ENCODE measurements around the gene NASP. TPM values are rescaled to one million over a fixed set of nuclear protein-coding genes. Genes with fewer than 3 reads are reported as not detected.

The NASP gene
- total and polyA plus RNA-seq, 2 experiments from 2014 or later: 294 to 1,039 TPM

- no peak for TF ChIP-seq ZNF462 (CRISPR knock-in tag; IDR thresholded peaks at IDR 0.05)
- no peak for TF ChIP-seq NANOG (IDR thresholded peaks at IDR 0.05; ENCODE audit: borderline replicate concordance)
- no peak for TF ChIP-seq CTCF (conservative IDR thresholded peaks at IDR 0.05; ENCODE audit: low read depth in 2 of 2)
Measured at GRCh38 chr1:45643321-45643720, 59.5 kb downstream of the NASP start (continued).

- H3K4me1 Mint-ChIP-seq: no peaks in the 10 kb centered on the region
- H3F3A ChIP-seq (replicated peaks; ENCODE audit: low read depth): no peaks in the 10 kb centered on the region
- no peaks in the 10 kb centered on the region; the same call in 2 of the 3 replicates for H3K9me3 Mint-ChIP-seq
- no peak overlapping the region for H3K4me3 Mint-ChIP-seq
- peaks cover 20% of the 10 kb centered on the region for H3K79me2 ChIP-seq (replicated peaks; ENCODE audit: insufficient read depth)
- peaks cover 31% of the 10 kb centered on the region for H3K36me3 ChIP-seq (ENCODE audit: insufficient read depth)
- no peaks in the 10 kb centered on the region for H3K4me1 ChIP-seq (ENCODE audit: insufficient read depth)
- H4K20me1 ChIP-seq (replicated peaks; ENCODE audit: insufficient read depth): peaks cover 20% of the 10 kb centered on the region
- peak; percentile 33 to 35; a peak in 3 of 4 replicates for TF ChIP-seq CTCF (conservative IDR thresholded peaks at IDR 0.05; ENCODE audit: low read depth in 2 of 2)
- TF ChIP-seq JUNB (IDR thresholded peaks at IDR 0.05; ENCODE audit: unreplicated experiment): no peak
- no peak overlapping the region for H2AFZ ChIP-seq
- no peak overlapping the region for H3K27ac ChIP-seq (ENCODE audit: low read depth)
- H3K27me3 Mint-ChIP-seq (ENCODE audit: insufficient read depth, low read depth, poor library complexity): no peaks in the 10 kb centered on the region
- H3K4me3 ChIP-seq: no peak overlapping the region
- peak; percentile 19 for DNase-seq (ENCODE audit: low spot score)
- no peaks in the 10 kb centered on the region for H3K27me3 ChIP-seq (ENCODE audit: insufficient read depth)
- peaks cover 46% of the 10 kb centered on the region for H3K36me3 Mint-ChIP-seq (ENCODE audit: low read depth)
- H3K27ac Mint-ChIP-seq: no peak overlapping the region
- ATAC-seq: no peak; the same call in 2 of the 3 replicates
- H3K9me2 ChIP-seq (ENCODE audit: insufficient read depth): no peaks in the 10 kb centered on the region
- H3K4me2 ChIP-seq: no peak overlapping the region
Measured at GRCh38 chr1:45643978-45644377, 60.1 kb downstream of the NASP start.
